Mesodermal cell (in vitro differentiated cells): ENCODE results near the gene GATD1.

Experiments
- H3K27ac ChIP-seq: 2 replicates; pipeline ENCODE4 v1.7.0; 2013; ENCODE audit warnings: mild to moderate bottlenecking, low read depth, low read length, moderate library complexity; ENCODE audit not compliant: severe bottlenecking
- H3K36me3 ChIP-seq: 2 replicates; pipeline ENCODE4 v1.7.1; 2013; ENCODE audit warnings: mild to moderate bottlenecking, low read length, moderate library complexity; ENCODE audit not compliant: control insufficient read depth, insufficient read depth
- H3K4me1 ChIP-seq: one replicate; pipeline ENCODE4 v1.7.1; 2013; ENCODE audit warnings: mild to moderate bottlenecking, low read length; ENCODE audit not compliant: insufficient read depth, control insufficient read depth, poor library complexity, severe bottlenecking
- H3K4me3 ChIP-seq: 2 replicates; pipeline ENCODE4 v1.7.0; 2013; ENCODE audit warnings: low read length, control low read depth, mild to moderate bottlenecking; ENCODE audit not compliant: insufficient read depth, poor library complexity, severe bottlenecking; ENCODE audit errors: extremely low read depth
- H3K9me3 ChIP-seq: 2 replicates; pipeline ENCODE4 v1.7.1; 2013; ENCODE audit warnings: mild to moderate bottlenecking, low read length, moderate library complexity; ENCODE audit not compliant: control insufficient read depth
- WGBS, 2 experiments: methylation state at CpG; one replicate each; pipeline ENCODE4 v1.1.5; 2013; ENCODE audit warnings: missing lambda C conversion rate in 2 of 2; ENCODE audit not compliant: insufficient coverage in 2 of 2; 5-methylcytosine and 5-hydroxymethylcytosine counted together

The GATD1 gene

GRCh38 chr11:765802-766091 is 11.5 kb downstream of the GATD1 start:
- WGBS, 2 experiments = 93 to 97% methylated on average over 8 of the region's 8 CpGs

DNA sequence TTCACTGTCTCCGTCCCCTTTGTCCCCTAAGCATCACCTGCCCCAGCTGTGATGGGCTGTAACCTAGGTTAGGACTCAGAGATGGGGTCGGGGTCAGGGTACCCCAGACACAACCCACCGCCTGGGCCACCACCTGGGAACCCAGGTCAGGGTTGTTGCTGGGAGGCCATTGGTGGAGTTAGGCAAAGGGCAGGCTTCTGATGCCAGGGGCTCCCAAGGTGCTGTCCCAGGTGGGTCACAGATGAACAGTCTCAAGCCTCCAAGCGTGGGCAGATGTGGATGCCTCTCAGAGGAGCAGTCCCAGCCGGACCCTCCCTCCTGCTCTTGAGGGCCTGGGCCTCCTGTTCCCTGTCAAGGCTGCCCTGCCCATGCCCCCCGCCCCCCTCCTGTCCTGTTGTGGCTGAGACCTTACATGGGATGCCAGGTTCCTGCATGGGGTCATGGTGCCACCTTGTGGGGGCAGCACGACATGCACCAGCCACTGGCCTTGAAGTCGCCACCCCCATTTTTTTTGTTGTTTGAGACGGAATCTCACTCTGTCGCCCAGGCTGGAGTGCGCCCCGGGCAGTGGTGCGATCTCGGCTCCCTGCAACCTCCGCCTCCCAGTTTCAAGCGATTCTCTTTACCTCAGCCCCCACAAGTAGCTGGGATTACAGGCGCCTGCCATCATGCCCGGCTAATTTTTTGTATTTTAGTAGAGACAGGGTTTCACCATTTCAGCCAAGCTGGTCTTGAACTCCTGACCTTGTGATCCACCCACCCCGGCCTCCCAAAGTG is 12.1 kb downstream of the GATD1 start:
- Histone ChIP-seq H3K4me3 (no peak overlapping the region), H3K4me1 (no peaks in the 10 kb centered on the region), H3K27ac (no peak overlapping the region), H3K9me3 (no peaks in the 10 kb centered on the region), H3K36me3 (peaks cover 80% of the 10 kb centered on the region)
- WGBS, 2 experiments = 80 to 84% methylated on average over 14 to 17 of the region's 19 CpGs

More at GRCh38 chr11:765802-766091, 11.5 kb downstream of the GATD1 start:
- Histone ChIP-seq H3K27ac (no peak overlapping the region), H3K4me1 (no peaks in the 10 kb centered on the region), H3K36me3 (peaks cover 80% of the 10 kb centered on the region), H3K9me3 (no peaks in the 10 kb centered on the region), H3K4me3 (no peak overlapping the region)

- Histone ChIP-seq H3K27ac (no peak overlapping the region), H3K4me1 (no peaks in the 10 kb centered on the region), H3K36me3 (peaks cover 80% of the 10 kb centered on the region), H3K9me3 (no peaks in the 10 kb centered on the region), H3K4me3 (no peak overlapping the region)
- 91 to 97% methylated on average over 15 to 17 of the region's 18 CpGs for WGBS, 2 experiments
Measured at GRCh38 chr11:764322-765024, 12.8 kb downstream of the GATD1 start.

DNA sequence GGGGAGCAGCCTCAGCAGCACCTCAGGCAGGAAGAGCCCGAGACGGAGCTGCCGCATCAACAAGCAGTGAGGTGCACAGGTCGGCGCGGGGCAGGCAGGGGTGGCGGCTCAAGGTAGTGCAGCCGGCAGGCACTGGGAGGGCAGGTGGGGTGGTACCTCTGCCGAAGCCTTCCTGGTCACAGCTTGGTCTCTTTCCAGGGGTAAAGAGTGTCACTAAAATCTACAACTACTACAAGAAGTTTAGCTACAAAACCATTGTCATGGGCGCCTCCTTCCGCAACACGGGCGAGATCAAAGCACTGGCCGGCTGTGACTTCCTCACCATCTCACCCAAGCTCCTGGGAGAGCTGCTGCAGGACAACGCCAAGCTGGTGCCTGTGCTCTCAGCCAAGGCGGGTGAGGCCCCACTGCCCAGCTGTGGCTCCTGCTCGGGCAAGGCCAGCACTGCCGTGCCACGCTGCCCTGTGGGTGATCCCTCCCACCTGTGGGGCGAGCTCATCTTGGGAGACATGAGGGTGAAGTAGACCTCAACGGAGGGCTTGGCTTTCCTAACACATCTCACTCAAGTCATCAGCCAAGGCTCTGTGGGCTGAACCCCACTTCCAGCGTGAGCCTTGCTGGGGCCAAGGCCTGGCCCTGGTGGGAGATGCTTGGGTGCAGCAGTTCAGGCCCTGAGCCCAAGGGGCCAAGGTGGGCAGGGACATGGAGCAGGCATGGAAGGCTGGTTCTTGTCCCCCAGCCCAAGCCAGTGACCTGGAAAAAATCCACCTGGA is 13.6 kb downstream of the GATD1 start:
- H3K4me1 ChIP-seq = no peaks in the 10 kb centered on the region
- H3K36me3 ChIP-seq = peaks cover 81% of the 10 kb centered on the region
- no peak overlapping the region for H3K4me3 ChIP-seq
- no peak overlapping the region for H3K27ac ChIP-seq
- no peaks in the 10 kb centered on the region for H3K9me3 ChIP-seq
- 98% methylated on average over 17 to 20 of the region's 22 CpGs for WGBS, 2 experiments

DNA sequence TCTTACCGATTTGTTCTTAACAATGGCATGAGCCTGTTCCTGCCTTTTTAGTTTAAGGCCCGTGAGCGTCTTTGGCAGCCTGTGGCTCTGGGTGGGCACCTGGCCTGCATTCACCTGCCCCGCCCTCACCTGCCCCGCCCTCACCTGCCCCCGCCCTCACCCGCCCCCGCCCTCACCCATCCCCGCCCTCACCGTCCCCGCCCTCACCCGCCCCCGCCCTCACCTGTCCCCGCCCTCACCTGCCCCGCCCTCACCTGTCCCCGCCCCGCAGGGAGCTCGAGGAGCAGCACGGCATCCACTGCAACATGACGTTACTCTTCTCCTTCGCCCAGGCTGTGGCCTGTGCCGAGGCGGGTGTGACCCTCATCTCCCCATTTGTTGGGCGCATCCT is 14.2 kb downstream of the GATD1 start:
- no peaks in the 10 kb centered on the region for H3K9me3 ChIP-seq
- no peak overlapping the region for H3K27ac ChIP-seq
- H3K4me1 ChIP-seq = no peaks in the 10 kb centered on the region
- H3K36me3 ChIP-seq = peaks cover 84% of the 10 kb centered on the region
- H3K4me3 ChIP-seq = no peak overlapping the region
- 73 to 92% methylated on average over 8 to 13 of the region's 24 CpGs for WGBS, 2 experiments

GRCh38 chr11:762421-763072 is 14.7 kb downstream of the GATD1 start:
- no peak overlapping the region for H3K27ac ChIP-seq
- 88 to 94% methylated on average over 8 to 10 of the region's 10 CpGs for WGBS, 2 experiments
- no peak overlapping the region for H3K4me3 ChIP-seq
- no peaks in the 10 kb centered on the region for H3K9me3 ChIP-seq
- H3K4me1 ChIP-seq = no peaks in the 10 kb centered on the region
- H3K36me3 ChIP-seq = peaks cover 87% of the 10 kb centered on the region

- H3K4me3 ChIP-seq = no peak overlapping the region
- H3K4me1 ChIP-seq = no peaks in the 10 kb centered on the region
- WGBS, 2 experiments = 97 to 98% methylated on average over 5 to 6 of the region's 8 CpGs
- peaks cover 87% of the 10 kb centered on the region for H3K36me3 ChIP-seq
- no peaks in the 10 kb centered on the region for H3K9me3 ChIP-seq
- H3K27ac ChIP-seq = no peak overlapping the region
Measured at GRCh38 chr11:761526-762108, 15.7 kb downstream of the GATD1 start.

DNA sequence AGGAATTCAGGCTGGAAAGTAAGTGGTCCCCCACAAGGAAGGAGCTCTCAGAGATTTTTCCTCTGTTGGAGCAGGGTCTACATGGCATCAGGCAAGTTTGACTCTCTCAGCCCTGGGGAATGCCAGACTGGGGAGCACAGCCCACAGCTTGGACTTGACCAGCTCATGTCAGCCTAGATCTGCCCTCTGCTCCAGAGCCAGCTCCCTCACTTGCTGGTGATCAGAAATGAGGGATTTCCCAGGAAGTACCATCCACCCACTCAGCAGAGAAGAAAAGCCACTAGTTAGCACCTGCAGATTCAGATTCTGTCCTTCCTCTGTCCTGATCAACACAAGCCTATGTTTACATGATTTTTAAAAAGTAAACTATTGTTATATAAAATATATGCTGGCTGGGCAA is 17.1 kb downstream of the GATD1 start:
- Histone ChIP-seq H3K36me3 (peaks cover 86% of the 10 kb centered on the region), H3K4me3 (no peak overlapping the region), H3K9me3 (no peaks in the 10 kb centered on the region), H3K4me1 (no peaks in the 10 kb centered on the region), H3K27ac (no peak overlapping the region)

DNA sequence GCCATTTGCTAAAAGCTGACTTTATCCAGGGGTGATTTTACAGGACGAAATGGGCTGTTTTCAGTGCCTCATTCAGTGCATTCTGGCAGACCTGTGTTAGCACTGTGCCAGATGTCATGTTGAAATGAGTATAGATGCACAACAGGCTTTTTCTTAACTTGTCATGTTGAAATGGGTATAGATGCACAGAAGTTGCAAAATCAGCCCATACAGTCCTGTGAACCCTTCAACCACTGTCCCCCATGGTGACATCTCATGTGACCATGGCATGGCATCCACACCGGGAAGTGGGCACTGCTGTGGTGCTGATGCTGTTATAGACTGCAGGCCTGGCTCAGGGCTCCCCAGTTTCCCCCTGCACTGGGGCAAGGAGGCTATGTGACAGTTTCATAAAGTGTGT is 27.6 kb downstream of the GATD1 start:
- Histone ChIP-seq H3K4me3 (no peak overlapping the region), H3K4me1 (no peaks in the 10 kb centered on the region), H3K27ac (no peak overlapping the region), H3K36me3 (peaks cover 21% of the 10 kb centered on the region), H3K9me3 (no peaks in the 10 kb centered on the region)
- 94 to 100% methylated on average over 2 of the region's 2 CpGs for WGBS, 2 experiments

DNA sequence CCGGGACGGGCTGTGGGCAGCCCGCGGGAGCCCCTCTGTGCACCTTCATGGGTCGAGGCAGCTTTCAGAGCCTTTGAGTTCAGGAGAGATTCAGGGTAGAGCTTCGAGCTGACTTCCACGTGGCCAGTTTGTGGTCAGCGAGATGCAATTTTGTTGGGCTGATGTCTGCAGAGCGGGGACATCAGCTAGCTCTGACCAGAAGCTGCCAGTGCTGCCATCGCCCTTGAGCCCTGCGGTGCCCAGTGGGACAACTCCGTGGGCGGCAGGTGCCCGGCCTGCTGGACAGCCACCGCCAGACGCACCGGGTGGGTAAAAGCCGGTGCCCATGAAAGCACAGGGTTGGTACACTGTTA is 29.3 kb downstream of the GATD1 start:
- H3K4me3 ChIP-seq = peak overlapping the region; percentile 90
- H3K9me3 ChIP-seq = no peaks in the 10 kb centered on the region
- 5 to 12% methylated on average over 15 to 17 of the region's 18 CpGs for WGBS, 2 experiments
- peak overlapping the region; percentile 57 for H3K27ac ChIP-seq
- no peaks in the 10 kb centered on the region for H3K4me1 ChIP-seq
- H3K36me3 ChIP-seq = peaks cover 20% of the 10 kb centered on the region
